MCF 10A (cell line): ENCODE measurements around the gene ASAP2. TPM values are rescaled to one million over a fixed set of nuclear protein-coding genes. Genes with fewer than 3 reads are reported as not detected.

Experiments used
- BruUV-seq: library from RNA; stranded (reverse); fragments of 400-500 nt; replicated peaks from 2 replicates; lab custom pipeline; 2021; lab: Mats Ljungman, UMichigan
- CTCF ChIA-PET: fragments of 300-600 bp; sonication (Branson Sonifier 250); formaldehyde crosslinking; extraction: SDS; loops from one replicate; lab custom pipeline; 2021; ENCODE audit warnings: antibody characterized with exemption, inconsistent platforms; lab: Yijun Ruan, JAX
- POLR2A ChIA-PET: fragments of 300-600, 350-650 bp; sonication (Branson Sonifier 250); formaldehyde crosslinking; extraction: SDS; loops from one replicate; lab custom pipeline; 2020; ENCODE audit warnings: antibody characterized with exemption, inconsistent platforms; lab: Yijun Ruan, JAX
- DNase-seq: peaks from one replicate; pipeline ENCODE4 v3.0.0-alpha.2; 2018; ENCODE audit not compliant: unreplicated experiment
- H3K27ac Mint-ChIP-seq: one replicate; pipeline ENCODE4 v1.8.0; 2022; ENCODE audit warnings: mild to moderate bottlenecking, low read depth, mixed read lengths; ENCODE audit not compliant: unreplicated experiment
- H3K27me3 Mint-ChIP-seq: one replicate; pipeline ENCODE4 v1.8.0; 2022; ENCODE audit warnings: mixed read lengths; ENCODE audit not compliant: insufficient read depth, unreplicated experiment
- H3K36me3 Mint-ChIP-seq: one replicate; pipeline ENCODE4 v1.8.0; 2022; ENCODE audit warnings: mild to moderate bottlenecking, moderate library complexity, mixed read lengths; ENCODE audit not compliant: insufficient read depth, unreplicated experiment
- H3K4me1 Mint-ChIP-seq: one replicate; pipeline ENCODE4 v1.8.0; 2022; ENCODE audit warnings: mixed read lengths; ENCODE audit not compliant: insufficient read depth, unreplicated experiment
- H3K4me3 Mint-ChIP-seq: one replicate; pipeline ENCODE4 v1.8.0; 2022; ENCODE audit warnings: mild to moderate bottlenecking, moderate library complexity, mixed read lengths; ENCODE audit not compliant: unreplicated experiment
- H3K9me3 Mint-ChIP-seq: one replicate; pipeline ENCODE4 v1.8.0; 2022; ENCODE audit warnings: mixed read lengths; ENCODE audit not compliant: unreplicated experiment
- CTCF ChIP-seq: fragments of 200-600 bp; IDR thresholded peaks from one replicate; pipeline ENCODE4 v1.8.0; 2022; ENCODE audit warnings: antibody characterized with exemption, mild to moderate bottlenecking; ENCODE audit not compliant: unreplicated experiment
- intact Hi-C: fragments of 100-400 bp; cut with micrococcal nuclease; formaldehyde crosslinking; loops from 2 replicates; pipeline ENCODE4 v1.14.1; 2022
- total RNA-seq: library from RNA; stranded (reverse); gene quantifications from 2 replicates; pipeline ENCODE4 v1.2.3, GENCODE V29; 2022

Gene ASAP2
- total RNA-seq, 1 experiment from 2014 or later: 80.8 TPM

DNA sequence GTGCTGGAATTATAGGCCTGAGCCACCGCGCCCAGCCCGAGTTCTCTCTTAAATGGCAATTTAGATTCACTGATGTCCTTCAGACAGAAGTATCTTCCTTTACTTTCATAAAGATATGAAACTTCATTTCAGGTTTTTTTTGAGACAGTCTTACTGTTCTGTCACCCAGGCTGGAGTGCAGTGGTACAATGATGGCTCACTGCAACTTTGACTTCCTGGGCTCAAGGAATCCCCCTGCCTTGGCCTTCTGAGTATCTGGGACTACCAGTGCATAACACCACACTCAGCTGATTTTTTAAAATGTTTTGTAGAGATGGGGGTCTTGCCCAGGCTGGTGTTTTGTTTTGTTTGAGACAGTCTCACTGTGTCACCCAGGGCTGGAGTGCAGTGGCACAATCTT, 203.5 kb downstream of the ASAP2 start:
- ChIA-PET CTCF (no interaction called here), POLR2A (interaction anchor here (1.8 to 2.2 kb wide), 2 partner anchors 12 to 23 kb away, joined by 6 to 8 read pairs; no protein-coding TSS in a partner anchor)
- peaks cover 77% of the 10 kb centered on the region for H3K36me3 Mint-ChIP-seq
- BruUV-seq: no TSS peak
- intact Hi-C loops: no loop called here
- no peaks in the 10 kb centered on the region for H3K27me3 Mint-ChIP-seq
- no peak overlapping the region for H3K27ac Mint-ChIP-seq
- H3K4me3 Mint-ChIP-seq: no peak overlapping the region
- no peak for DNase-seq
- no peaks in the 10 kb centered on the region for H3K9me3 Mint-ChIP-seq
- no peak for TF ChIP-seq CTCF
- peaks cover 9% of the 10 kb centered on the region for H3K4me1 Mint-ChIP-seq

- no peak for TF ChIP-seq CTCF
- ChIA-PET POLR2A (no interaction called here), CTCF (no interaction called here)
- Mint-ChIP-seq H3K27me3 (no peaks in the 10 kb centered on the region), H3K9me3 (no peaks in the 10 kb centered on the region), H3K27ac (no peak overlapping the region), H3K36me3 (peaks cover 83% of the 10 kb centered on the region), H3K4me3 (no peak overlapping the region), H3K4me1 (peaks cover 17% of the 10 kb centered on the region)
- intact Hi-C loops: no loop called here
- BruUV-seq: no TSS peak
- no peak for DNase-seq
Observed at GRCh38 chr2:9412781-9413180, 206.2 kb downstream of the ASAP2 start.

GRCh38 chr2:9415516-9416169, 209.0 kb downstream of the ASAP2 start:
- peaks cover 75% of the 10 kb centered on the region for H3K36me3 Mint-ChIP-seq
- intact Hi-C loops: no loop called here
- POLR2A ChIA-PET: interaction anchor here (0.6 kb wide), 1 partner anchor 7 kb away, joined by 3 read pairs; no protein-coding TSS in a partner anchor
- CTCF ChIA-PET: no interaction called here
- no peak overlapping the region for H3K27ac Mint-ChIP-seq
- H3K4me3 Mint-ChIP-seq: no peak overlapping the region
- peaks cover 16% of the 10 kb centered on the region for H3K4me1 Mint-ChIP-seq
- no peaks in the 10 kb centered on the region for H3K9me3 Mint-ChIP-seq
- no TSS peak for BruUV-seq
- H3K27me3 Mint-ChIP-seq: no peaks in the 10 kb centered on the region
- no peak for DNase-seq
- TF ChIP-seq CTCF: no peak

DNA sequence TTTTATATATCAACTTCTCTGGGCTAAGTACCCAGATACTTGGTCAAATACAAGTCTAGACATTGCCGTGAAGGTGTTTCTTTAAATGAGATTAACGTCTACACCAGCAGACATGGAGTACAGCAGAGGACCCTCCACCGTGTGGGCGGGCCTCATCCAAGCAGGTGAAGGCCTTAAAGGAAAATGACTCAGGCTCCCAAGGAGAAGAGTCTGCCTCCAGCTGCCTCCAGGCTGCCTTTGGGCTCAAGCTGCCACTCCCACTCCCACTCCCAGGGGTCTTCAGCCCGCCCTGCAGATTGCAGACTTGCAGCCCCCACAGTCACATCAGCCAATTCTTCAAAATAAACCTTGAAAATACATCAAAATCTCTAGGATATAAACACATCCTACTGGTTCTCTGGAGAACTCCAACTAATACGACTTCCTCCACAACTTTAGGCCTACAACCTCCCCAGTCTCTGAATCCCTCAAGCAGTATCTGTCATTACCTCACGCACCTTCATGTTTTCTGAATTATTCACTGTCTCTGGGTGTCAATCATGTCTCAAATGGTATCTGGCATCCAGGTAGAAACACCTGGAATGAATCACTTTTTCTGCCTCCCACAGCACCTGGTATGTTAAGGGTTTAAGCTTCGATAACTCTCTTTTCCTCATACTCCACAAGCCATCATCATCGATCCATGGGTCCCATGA, 209.8 kb downstream of the ASAP2 start:
- no peak for DNase-seq
- BruUV-seq: no TSS peak
- peak overlapping the region; percentile 60 for H3K27ac Mint-ChIP-seq
- H3K27me3 Mint-ChIP-seq: no peaks in the 10 kb centered on the region
- H3K4me1 Mint-ChIP-seq: peaks cover 18% of the 10 kb centered on the region
- TF ChIP-seq CTCF: no peak
- POLR2A ChIA-PET: no interaction called here
- CTCF ChIA-PET: interaction anchor here (0.7 kb wide), 1 partner anchor 187 kb away, joined by 3 read pairs; no protein-coding TSS in a partner anchor
- H3K9me3 Mint-ChIP-seq: no peaks in the 10 kb centered on the region
- intact Hi-C loops: no loop called here
- peaks cover 71% of the 10 kb centered on the region for H3K36me3 Mint-ChIP-seq
- no peak overlapping the region for H3K4me3 Mint-ChIP-seq
